Skin epidermis (tissue), 12 donors: ENCODE results near the gene PRLH.
"Not testable (repeated sequence)": the region's sequence is repeated elsewhere in the genome, so short reads cannot be mapped to it uniquely, and the experiment has no call there.

ENCODE experiments used
- H3K27ac ChIP-seq, 21 experiments: fragments of 200-600 bp; sonication (generic) in 11 of 21; one replicate each; pipeline ENCODE4 v1.5.0; 2020; ENCODE audit warnings: mild to moderate bottlenecking in 3 of 21, inconsistent platforms in 2 of 21, moderate library complexity in 2 of 21
- H3K4me3 ChIP-seq, 7 experiments: fragments of 200-600 bp; sonication (generic) in 2 of 7; one replicate each; pipeline ENCODE4 v1.5.0; 2020; ENCODE audit warnings: inconsistent platforms in 2 of 7, mild to moderate bottlenecking in 2 of 7, moderate library complexity in 1 of 7

The PRLH gene

GRCh38 chr2:237576974-237577373 lies 10.6 kb downstream of the PRLH start:
- no peak overlapping the region for H3K4me3 ChIP-seq
- no peak overlapping the region for H3K27ac ChIP-seq

DNA sequence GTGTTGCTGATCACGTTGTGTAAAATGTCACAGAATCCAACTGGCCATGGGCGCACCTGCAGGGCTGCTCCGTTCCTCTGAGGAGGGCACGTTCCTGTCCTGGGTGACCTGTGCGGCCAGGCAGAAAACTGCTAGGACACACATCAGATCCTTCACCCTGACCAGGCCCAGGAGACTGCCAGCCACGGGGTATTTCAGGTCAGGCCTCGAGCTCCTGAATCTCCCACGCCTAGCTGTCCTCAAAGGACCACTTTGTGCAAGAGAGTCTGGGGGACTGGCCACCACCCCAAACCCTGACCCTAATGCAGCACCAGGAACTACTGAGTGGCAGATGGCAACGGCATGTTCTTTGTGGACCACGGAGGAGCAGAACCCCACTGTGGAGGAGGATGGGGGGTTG lies 11.1 kb downstream of the PRLH start:
- Histone ChIP-seq H3K27ac (no peak overlapping the region), H3K4me3 (no peak overlapping the region)

DNA sequence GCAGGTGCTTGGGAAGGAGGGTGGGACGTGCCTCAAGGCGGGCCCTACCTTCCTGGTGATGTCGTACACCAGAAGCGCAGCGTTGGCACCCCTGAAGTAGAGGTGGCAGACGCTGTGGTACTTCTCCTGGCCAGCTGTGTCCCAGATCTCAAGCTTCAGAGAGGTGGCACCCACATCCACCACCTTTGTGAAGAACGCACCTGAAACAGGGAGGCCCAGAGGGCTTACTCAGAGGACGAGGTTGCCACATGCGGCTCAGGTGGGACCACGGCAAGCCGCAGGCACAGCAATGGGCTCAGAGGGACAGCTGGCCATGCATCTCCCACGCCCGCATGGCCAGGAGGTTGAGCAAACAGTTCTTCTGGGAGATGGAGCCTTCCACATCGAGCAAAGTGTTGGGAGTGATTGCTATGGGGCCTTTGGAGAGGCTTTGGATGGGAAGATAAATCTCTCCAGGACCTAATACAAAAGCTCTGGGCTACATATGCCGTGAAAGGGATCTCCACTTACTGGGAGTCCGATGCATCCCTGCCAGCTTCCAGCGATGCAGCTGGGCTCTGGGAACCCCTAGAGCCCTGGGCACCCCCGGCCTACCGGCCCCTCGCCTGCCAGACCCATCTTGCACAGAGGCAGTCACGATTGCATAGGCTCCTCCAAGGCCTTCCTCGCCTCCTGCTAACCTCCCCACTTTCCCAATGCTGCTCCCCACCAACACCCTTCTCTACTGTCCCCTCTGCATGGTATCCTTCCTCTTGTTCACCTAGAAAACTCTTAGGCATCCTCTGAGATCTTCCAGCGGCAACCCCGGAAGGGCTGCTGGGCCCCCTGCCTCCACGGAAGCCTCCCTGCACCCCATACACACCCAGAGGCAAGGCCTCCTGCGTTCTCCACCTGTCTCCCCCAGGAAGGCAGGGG lies 11.8 kb downstream of the PRLH start:
- H3K4me3 ChIP-seq = no peak overlapping the region
- H3K27ac ChIP-seq = no peak overlapping the region

DNA sequence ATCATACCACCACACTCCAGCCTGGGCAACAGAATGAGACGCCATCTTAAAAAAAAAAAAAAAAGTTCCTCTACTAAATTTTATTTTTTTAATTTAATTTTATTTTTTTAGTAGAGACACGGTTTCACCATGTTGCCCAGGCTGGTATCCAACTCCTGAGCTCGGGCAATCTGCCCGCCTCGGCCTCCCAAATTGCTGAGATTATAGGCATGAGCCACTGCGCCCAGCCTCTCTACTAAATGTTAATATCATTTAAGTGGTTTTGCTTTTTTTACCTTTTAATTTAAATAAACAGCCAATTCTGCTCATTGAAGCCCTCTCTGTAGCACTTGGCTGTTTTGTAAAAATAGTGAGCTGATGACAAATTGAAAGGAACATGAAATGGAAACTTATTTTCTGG lies 15.0 kb downstream of the PRLH start:
- no peak overlapping the region for H3K4me3 ChIP-seq
- H3K27ac ChIP-seq = no peak overlapping the region

GRCh38 chr2:237581751-237582746 lies 15.7 kb downstream of the PRLH start:
- Histone ChIP-seq H3K4me3 (no peak overlapping the region), H3K27ac (peak overlapping the region in 3 of 21 experiments; percentile 12 to 59 (median 57))

GRCh38 chr2:237583385-237584295 lies 17.3 kb downstream of the PRLH start:
- Histone ChIP-seq H3K27ac (no peak overlapping the region), H3K4me3 (no peak overlapping the region)

DNA sequence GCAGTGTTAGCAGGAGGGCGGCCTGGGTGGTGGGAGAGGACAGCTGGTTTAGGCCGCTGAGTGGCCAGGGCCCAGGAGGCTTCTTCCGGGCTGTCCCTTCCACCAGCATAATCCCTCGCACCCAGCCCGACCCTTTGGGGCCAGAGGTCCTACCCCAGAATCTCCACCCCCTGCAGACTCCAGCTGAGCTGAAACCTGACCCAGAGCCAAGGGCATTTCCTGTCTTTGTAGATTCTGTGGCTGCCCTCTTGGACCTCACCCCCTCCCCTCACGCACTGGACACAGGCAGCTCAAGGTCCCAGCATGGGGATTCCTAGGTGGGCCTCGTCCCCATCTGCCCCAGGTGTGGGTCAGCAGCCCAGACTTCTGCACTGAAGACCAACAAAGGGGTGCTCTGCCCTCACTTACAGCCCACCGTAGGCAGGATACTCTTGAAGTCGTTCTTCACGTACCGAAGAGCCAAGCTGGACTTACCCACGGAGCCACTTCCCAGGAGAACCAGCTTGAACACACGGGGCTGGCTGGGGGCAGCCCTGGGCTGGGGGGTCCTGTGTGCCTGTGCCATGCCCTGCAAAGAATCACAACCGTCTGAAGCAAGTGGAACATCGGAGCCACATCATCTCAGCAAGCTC lies 19.3 kb downstream of the PRLH start:
- Histone ChIP-seq H3K4me3 (no peak overlapping the region), H3K27ac (no peak overlapping the region)

DNA sequence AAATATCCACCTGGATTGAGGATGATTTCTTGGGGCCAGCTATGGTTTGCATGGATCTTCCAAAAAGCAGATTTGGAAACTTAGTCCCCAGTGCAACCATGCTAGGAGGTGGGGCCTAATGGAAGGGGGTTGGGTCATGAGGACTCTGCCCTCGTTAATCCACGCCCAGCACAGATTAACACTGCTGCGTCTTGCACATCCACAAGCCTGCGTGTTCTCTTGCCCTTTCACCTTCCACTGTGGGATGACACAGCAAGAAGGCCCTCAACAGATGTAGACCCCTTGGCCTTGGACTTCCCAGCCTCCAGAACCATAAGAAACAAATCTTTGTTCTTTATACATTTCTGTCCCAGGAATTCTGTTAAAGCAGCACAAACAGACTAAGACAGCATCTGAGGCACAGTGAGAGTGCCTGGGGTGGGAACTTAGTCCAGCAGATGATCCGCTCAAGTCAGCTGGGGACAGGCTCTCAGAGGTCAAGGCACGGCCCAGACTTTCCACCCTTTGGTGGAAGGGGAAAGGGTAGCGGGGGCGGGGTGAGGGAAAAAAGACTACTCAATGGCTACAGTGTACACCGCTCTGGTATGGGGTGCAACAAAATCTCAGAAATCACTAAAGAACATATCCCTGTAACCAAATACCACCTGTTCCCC lies 21.8 kb downstream of the PRLH start:
- H3K4me3 ChIP-seq = no peak overlapping the region

DNA sequence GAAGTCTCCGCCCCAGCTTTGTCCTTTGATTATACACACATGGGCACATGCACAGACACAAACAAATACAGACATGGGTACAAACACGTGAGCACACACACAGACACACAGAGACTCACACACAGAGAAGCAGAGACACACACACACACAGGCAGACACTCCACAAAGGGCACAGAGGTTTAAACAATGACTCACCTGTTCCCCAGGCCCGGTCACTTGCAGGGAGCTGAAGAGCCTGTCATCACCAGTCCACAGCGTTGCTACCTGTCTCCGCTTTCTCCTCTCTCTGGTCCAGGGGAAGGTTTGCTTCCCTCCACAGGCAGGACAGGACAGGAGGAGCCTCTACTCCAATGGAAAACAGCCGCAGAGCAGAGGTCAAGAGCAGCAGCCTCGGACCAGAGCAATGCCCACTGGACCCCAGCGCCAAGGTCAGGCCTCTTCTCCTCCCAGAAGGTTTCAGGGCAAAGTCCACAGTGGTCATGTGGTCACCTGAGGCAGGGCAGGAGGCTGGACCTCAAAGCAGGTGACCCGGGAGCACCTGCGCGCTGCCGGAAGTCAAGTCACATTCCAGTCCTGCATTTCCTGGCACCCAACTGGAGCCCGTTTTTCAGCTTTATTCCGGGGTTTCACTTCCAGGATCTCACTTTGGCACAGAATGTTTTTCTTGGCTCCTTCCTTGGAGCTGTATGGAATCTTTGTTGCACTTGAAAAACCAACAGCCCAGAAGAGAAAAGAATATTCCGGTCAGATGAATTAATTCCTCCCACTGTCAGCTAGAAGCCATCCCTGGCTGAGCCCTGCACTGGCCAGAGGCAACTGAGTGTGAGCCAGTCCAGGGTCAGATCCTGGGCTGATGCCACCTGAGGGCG lies 24.1 kb downstream of the PRLH start, which contains the start of gene RAB17:
Gene RAB17 (minus strand): TSS at position 463 of the 869 bp plus-strand sequence. CDS start 4,580 bp downstream, outside the sequence.
- peak within 1 kb of the TSS in 1 of 7 experiments; percentile 5 for H3K4me3 ChIP-seq
- peak within 1 kb of the TSS in 10 of 21 experiments; percentile 3 to 57 (median 40) for H3K27ac ChIP-seq

More for the DNA sequence above, 21.8 kb downstream of the PRLH start:
- no peak overlapping the region for H3K27ac ChIP-seq

GRCh38 chr2:237591141-237591881 lies 24.9 kb downstream of the PRLH start:
- peak overlapping the region in 8 of 21 experiments; percentile 14 to 57 (median 40) for H3K27ac ChIP-seq
- peak overlapping the region in 1 of 7 experiments; percentile 5 for H3K4me3 ChIP-seq

DNA sequence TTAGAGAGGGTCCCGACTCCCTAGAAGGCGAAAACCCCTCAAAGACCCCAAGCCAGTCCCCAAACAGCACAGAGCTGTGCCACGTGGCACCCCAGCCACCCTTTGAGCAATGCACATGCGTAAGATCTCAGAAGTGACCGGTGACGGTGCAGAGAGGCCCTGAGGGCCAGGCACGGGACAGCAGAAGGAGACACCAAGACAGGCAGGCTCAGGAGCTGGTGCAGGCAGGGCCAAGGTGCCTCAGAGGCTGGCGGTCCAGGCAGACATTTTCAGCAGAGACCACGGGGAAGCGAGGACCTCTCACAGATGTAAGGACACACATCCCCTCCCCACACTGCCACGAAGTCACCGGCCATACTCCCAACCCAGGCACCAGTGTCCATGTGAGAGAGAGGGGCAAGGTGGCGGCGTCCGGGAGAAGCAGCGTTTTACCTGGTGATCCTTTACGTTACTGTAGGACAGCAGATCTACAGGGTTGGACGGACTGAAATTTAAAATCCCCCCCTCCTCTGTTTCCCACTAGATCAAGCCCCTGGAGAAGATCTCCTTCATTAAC lies 26.1 kb downstream of the PRLH start:
- Histone ChIP-seq H3K4me3 (no peak overlapping the region), H3K27ac (no peak overlapping the region)

DNA sequence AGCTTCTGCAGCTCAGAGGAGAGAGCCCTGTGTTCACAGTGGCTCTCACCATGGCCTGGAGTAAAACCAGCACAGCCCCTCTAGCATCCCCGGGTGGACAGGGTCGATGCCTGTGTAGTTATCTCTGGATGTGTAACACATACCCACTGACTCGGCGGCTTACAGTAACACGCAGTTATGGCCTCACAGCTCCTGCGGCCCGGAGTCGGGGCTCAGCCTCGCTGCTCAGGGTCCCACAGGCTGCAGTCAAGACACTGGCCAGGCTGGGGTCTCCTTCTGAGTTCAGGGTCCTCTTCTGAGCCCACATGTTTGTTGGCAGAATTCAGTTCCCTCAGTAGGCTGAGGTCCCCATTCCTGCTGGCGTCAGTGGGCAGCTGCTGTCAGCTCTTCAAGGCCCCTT lies 26.7 kb downstream of the PRLH start:
- no peak overlapping the region for H3K27ac ChIP-seq
- H3K4me3 ChIP-seq = no peak overlapping the region

- no peak overlapping the region for H3K27ac ChIP-seq
- H3K4me3 ChIP-seq = no peak overlapping the region
These were observed 27.4 kb downstream of the PRLH start for GRCh38 chr2:237593596-237594320.

GRCh38 chr2:237594514-237594871 lies 28.1 kb downstream of the PRLH start:
- Histone ChIP-seq H3K4me3 (no peak overlapping the region), H3K27ac (no peak overlapping the region)

- not testable (repeated sequence) for H3K27ac ChIP-seq, H3K4me3 ChIP-seq
These were observed 29.6 kb downstream of the PRLH start for GRCh38 chr2:237595829-237596519.
